ENCODE results near the gene RCN2. TPM values are rescaled to one million over a fixed set of nuclear protein-coding genes. Genes with fewer than 3 reads are reported as not detected.

The RCN2 gene
- total and polyA plus RNA-seq, 2 experiments from 2014 or later, result 170 to 327 TPM

DNA sequence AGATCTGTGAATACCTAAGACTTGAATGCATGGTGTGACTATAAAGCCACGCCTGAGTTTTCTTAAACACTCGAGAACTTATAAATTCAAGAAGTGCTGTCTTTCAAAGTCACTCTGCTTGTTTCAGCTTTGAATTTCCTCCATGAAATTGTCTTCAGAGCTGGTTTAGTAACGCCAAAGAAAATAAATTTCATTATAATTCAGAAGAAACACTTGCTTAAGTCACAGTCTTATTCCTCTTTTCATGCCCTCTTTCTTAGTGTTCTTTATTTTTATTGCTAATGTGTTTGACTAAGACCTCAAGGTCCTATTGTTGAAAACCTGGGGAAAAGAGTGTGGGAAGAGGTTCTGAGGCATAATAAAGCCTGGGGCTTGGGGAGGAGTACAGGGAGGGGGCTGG lies 3.3 kb upstream of the RCN2 start (continued):
- TF ChIP-seq ZNF462 (CRISPR knock-in tag; IDR thresholded peaks at IDR 0.05) (no peak), STAT1 (IDR thresholded peaks at IDR 0.05; ENCODE audit: unreplicated experiment) (no peak), ZNF331 (CRISPR knock-in tag; IDR thresholded peaks at IDR 0.05; ENCODE audit: low read depth) (no peak)

DNA sequence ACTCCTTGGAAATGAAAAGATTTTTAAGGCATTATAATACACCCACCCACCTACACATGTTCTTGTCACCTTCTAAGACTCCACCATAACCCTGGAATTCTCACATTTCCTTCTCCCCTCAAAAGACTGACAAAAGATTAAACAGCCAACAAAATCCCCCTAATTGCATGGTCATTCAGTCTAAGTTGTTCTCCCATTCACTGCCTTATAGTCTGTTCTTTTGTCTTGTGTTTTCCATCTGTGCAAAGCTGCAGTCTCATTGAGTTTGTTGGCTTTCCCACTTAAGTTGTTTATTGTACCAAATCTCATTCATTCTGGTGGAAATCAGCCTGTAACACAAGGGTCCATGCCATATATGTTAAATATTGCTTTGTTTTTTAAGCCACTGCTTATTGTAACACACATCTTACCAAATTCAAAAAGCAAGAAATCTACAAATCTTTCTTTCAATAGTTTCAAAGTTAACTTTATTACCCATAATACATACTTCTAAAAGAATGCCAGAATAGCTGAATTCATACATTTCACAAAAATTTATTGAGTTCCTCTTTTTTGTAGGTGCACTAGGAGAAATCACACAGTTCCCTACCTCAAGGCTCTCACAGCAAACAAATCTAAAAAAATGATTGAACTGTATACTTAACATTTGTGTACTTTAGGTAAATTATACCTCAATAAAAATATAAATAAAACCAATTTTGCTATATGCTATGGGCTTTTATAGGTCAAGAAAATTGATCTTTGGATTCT lies 2.4 kb upstream of the RCN2 start:
- Histone ChIP-seq H3K9me2 (ENCODE audit: insufficient read depth) (no peaks in the 10 kb centered on the region), H3K4me1 (ENCODE audit: insufficient read depth) (peaks cover 5% of the 10 kb centered on the region; the same call in 1 of the 2 replicates), H4K20me1 (replicated peaks; ENCODE audit: insufficient read depth) (no peaks in the 10 kb centered on the region), H3K27ac (ENCODE audit: low read depth) (no peak overlapping the region), H3K27me3 (ENCODE audit: insufficient read depth) (no peaks in the 10 kb centered on the region), H3K4me3 (no peak overlapping the region), H3F3A (replicated peaks; ENCODE audit: low read depth) (no peaks in the 10 kb centered on the region), H2AFZ (no peak overlapping the region), H3K4me2 (no peak overlapping the region), H3K36me3 (ENCODE audit: insufficient read depth) (peaks cover 4% of the 10 kb centered on the region; the same call in 1 of the 2 replicates), H3K79me2 (replicated peaks; ENCODE audit: insufficient read depth) (peaks cover 23% of the 10 kb centered on the region)
- H3K27ac Mint-ChIP-seq, result no peak overlapping the region
- ATAC-seq (no peak), DNase-seq (ENCODE audit: low spot score) (no peak)
- H3K9me3 Mint-ChIP-seq, result no peaks in the 10 kb centered on the region
- peaks cover 20% of the 10 kb centered on the region for H3K36me3 Mint-ChIP-seq (ENCODE audit: low read depth)
- H3K4me3 Mint-ChIP-seq, result no peak overlapping the region
- peaks cover 1% of the 10 kb centered on the region for H3K27me3 Mint-ChIP-seq (ENCODE audit: insufficient read depth, low read depth, poor library complexity)
- H3K4me1 Mint-ChIP-seq, result peaks cover 14% of the 10 kb centered on the region
- TF ChIP-seq JUNB (IDR thresholded peaks at IDR 0.05; ENCODE audit: unreplicated experiment) (no peak), EZH2 (IDR thresholded peaks at IDR 0.05; ENCODE audit: low read depth, unreplicated experiment) (no peak), CREB1 (CRISPR knock-in tag; IDR thresholded peaks at IDR 0.05; ENCODE audit: low read depth) (no peak), ZNF331 (CRISPR knock-in tag; IDR thresholded peaks at IDR 0.05; ENCODE audit: low read depth) (no peak), ZNF114 (CRISPR knock-in tag; IDR thresholded peaks at IDR 0.05) (no peak), EZH2phosphoT487 (IDR thresholded peaks at IDR 0.05; ENCODE audit: unreplicated experiment) (no peak), NANOG (IDR thresholded peaks at IDR 0.05; ENCODE audit: borderline replicate concordance) (no peak), STAT1 (IDR thresholded peaks at IDR 0.05; ENCODE audit: unreplicated experiment) (no peak), ETS1 (IDR thresholded peaks at IDR 0.05) (no peak), POLR2AphosphoS5 (IDR thresholded peaks at IDR 0.05; ENCODE audit: low read depth) (no peak)
